Trophoblast cell (in vitro differentiated cells and primary cell): Measurements from ENCODE around the gene TREML2.

Experiments used
- DNase-seq, 2 donors: peaks; one replicate each; pipeline ENCODE4 v3.0.0-alpha.2; 2016
- H2AFZ ChIP-seq: 2 replicates; pipeline ENCODE4 v1.6.1; 2013; ENCODE audit warnings: low read length, moderate library complexity, mild to moderate bottlenecking; ENCODE audit not compliant: insufficient read depth, poor library complexity
- H2AK5ac ChIP-seq: 2 replicates; pipeline ENCODE4 v1.6.1; 2013; ENCODE audit warnings: mild to moderate bottlenecking, low read length
- H2BK120ac ChIP-seq: 2 replicates; pipeline ENCODE4 v1.6.1; 2013; ENCODE audit warnings: low read length, mild to moderate bottlenecking, moderate library complexity; ENCODE audit not compliant: insufficient read depth, poor library complexity
- H2BK12ac ChIP-seq: 2 replicates; pipeline ENCODE4 v1.6.1; 2013; ENCODE audit warnings: mild to moderate bottlenecking, low read length, moderate library complexity
- H2BK5ac ChIP-seq: 2 replicates; pipeline ENCODE4 v1.6.1; 2013; ENCODE audit warnings: low read length, low read depth, moderate library complexity, mild to moderate bottlenecking; ENCODE audit not compliant: poor library complexity
- H3K14ac ChIP-seq: 2 replicates; pipeline ENCODE4 v1.6.1; 2013; ENCODE audit warnings: mild to moderate bottlenecking, low read length
- H3K18ac ChIP-seq: 2 replicates; pipeline ENCODE4 v1.6.1; 2013; ENCODE audit warnings: mild to moderate bottlenecking, low read length
- H3K23ac ChIP-seq: 2 replicates; pipeline ENCODE4 v1.6.1; 2013; ENCODE audit warnings: low read length
- H3K27ac ChIP-seq: 2 replicates; pipeline ENCODE4 v1.5.1; 2013; ENCODE audit warnings: low read depth, mild to moderate bottlenecking, inconsistent platforms, low read length, moderate library complexity
- H3K27me3 ChIP-seq: 2 replicates; pipeline ENCODE4 v1.6.1; 2013; ENCODE audit warnings: inconsistent platforms, mild to moderate bottlenecking, low read length, moderate library complexity; ENCODE audit not compliant: insufficient read depth
- H3K36me3 ChIP-seq, 2 experiments: 1 replicate in 1 of 2; 2 replicates in 1 of 2; pipeline ENCODE4 v1.6.1; 2013; ENCODE audit warnings: low read length in 2 of 2, mild to moderate bottlenecking in 2 of 2, moderate library complexity in 1 of 2; ENCODE audit not compliant: insufficient read depth in 2 of 2, control insufficient read depth in 1 of 2
- H3K4ac ChIP-seq: 2 replicates; pipeline ENCODE4 v1.6.1; 2013; ENCODE audit warnings: low read depth, mild to moderate bottlenecking, low read length, moderate library complexity
- H3K4me1 ChIP-seq, 2 experiments: 1 replicate in 1 of 2; 2 replicates in 1 of 2; pipeline ENCODE4 v1.6.1; 2013; ENCODE audit warnings: low read length in 2 of 2, mild to moderate bottlenecking in 2 of 2, moderate library complexity in 1 of 2; ENCODE audit not compliant: insufficient read depth in 2 of 2, control insufficient read depth in 1 of 2
- H3K4me2 ChIP-seq: 2 replicates; pipeline ENCODE4 v1.6.1; 2013; ENCODE audit warnings: inconsistent platforms, mild to moderate bottlenecking, low read length, moderate library complexity
- H3K4me3 ChIP-seq: 2 replicates; pipeline ENCODE4 v1.5.1; 2013; ENCODE audit warnings: mild to moderate bottlenecking, low read depth, low read length, inconsistent platforms
- H3K79me1 ChIP-seq: one replicate; pipeline ENCODE4 v1.6.1; 2013; ENCODE audit warnings: low read length
- H3K79me2 ChIP-seq: 2 replicates; pipeline ENCODE4 v1.6.1; 2013; ENCODE audit warnings: low read length, mild to moderate bottlenecking; ENCODE audit not compliant: control insufficient read depth, insufficient read depth, poor library complexity
- H3K9ac ChIP-seq: 2 replicates; pipeline ENCODE4 v1.6.1; 2013; ENCODE audit warnings: mild to moderate bottlenecking, low read length
- H3K9me3 ChIP-seq: 2 replicates; pipeline ENCODE4 v1.6.1; 2013; ENCODE audit warnings: low read depth, mild to moderate bottlenecking, control low read depth, inconsistent platforms, low read length; ENCODE audit not compliant: insufficient read depth
- H4K12ac ChIP-seq: 2 replicates; pipeline ENCODE4 v1.6.1; 2013; ENCODE audit warnings: low read depth, mild to moderate bottlenecking, low read length, moderate library complexity
- H4K8ac ChIP-seq: 2 replicates; pipeline ENCODE4 v1.6.1; 2013; ENCODE audit warnings: low read depth, mild to moderate bottlenecking, low read length, moderate library complexity
- H4K91ac ChIP-seq: one replicate; pipeline ENCODE4 v1.6.1; 2013; ENCODE audit warnings: low read depth, mild to moderate bottlenecking, low read length, moderate library complexity
- WGBS: extraction: QIAGEN DNeasy Blood & Tissue Kit; methylation state at CpG from one replicate; pipeline ENCODE4 v1.1.7; 2013; ENCODE audit warnings: missing lambda C conversion rate; ENCODE audit not compliant: insufficient read length, insufficient coverage; ENCODE audit errors: extremely low coverage; 5-methylcytosine and 5-hydroxymethylcytosine counted together

The TREML2 gene

GRCh38 chr6:41156001-41156400 is 44.9 kb downstream of the TREML2 start:
- Histone ChIP-seq H3K79me2 (no peaks in the 10 kb centered on the region), H4K12ac (no peak overlapping the region), H3K23ac (no peak overlapping the region), H2BK12ac (no peak overlapping the region), H4K91ac (no peak overlapping the region), H2AK5ac (no peak overlapping the region), H2BK120ac (no peak overlapping the region), H3K27me3 (no peaks in the 10 kb centered on the region), H3K27ac (no peak overlapping the region), H3K9ac (no peak overlapping the region), H3K4me3 (no peak overlapping the region), H3K4me2 (no peak overlapping the region), H3K36me3 (no peaks in the 10 kb centered on the region), H3K18ac (no peak overlapping the region), H2BK5ac (no peak overlapping the region), H3K79me1 (no peaks in the 10 kb centered on the region), H3K14ac (no peak overlapping the region), H4K8ac (no peak overlapping the region), H3K4ac (no peak overlapping the region), H2AFZ (no peak overlapping the region), H3K9me3 (peaks cover 3% of the 10 kb centered on the region), H3K4me1 (peaks cover 2 to 13% of the 10 kb centered on the region in 2 experiments)
- WGBS, result no CpG with 5 or more reads among the region's 4 CpGs
- peak in 1 of 2 donors; percentile 2 for DNase-seq

GRCh38 chr6:41155132-41155805 is 45.7 kb downstream of the TREML2 start:
- Histone ChIP-seq H2BK120ac (no peak overlapping the region), H3K79me1 (no peaks in the 10 kb centered on the region), H3K4me3 (no peak overlapping the region), H3K9ac (no peak overlapping the region), H3K4ac (no peak overlapping the region), H4K8ac (no peak overlapping the region), H2BK5ac (no peak overlapping the region), H3K79me2 (no peaks in the 10 kb centered on the region), H3K27me3 (no peaks in the 10 kb centered on the region), H4K12ac (no peak overlapping the region), H3K23ac (no peak overlapping the region), H4K91ac (no peak overlapping the region), H2AFZ (no peak overlapping the region), H3K4me2 (no peak overlapping the region), H2AK5ac (no peak overlapping the region), H2BK12ac (no peak overlapping the region), H3K4me1 (peaks cover 2 to 13% of the 10 kb centered on the region in 2 experiments), H3K36me3 (no peaks in the 10 kb centered on the region), H3K18ac (no peak overlapping the region), H3K9me3 (peaks cover 3% of the 10 kb centered on the region), H3K14ac (no peak overlapping the region), H3K27ac (no peak overlapping the region)
- WGBS, result no CpG with 5 or more reads among the region's 7 CpGs
- peak; percentile 58 to 85 for DNase-seq

- Histone ChIP-seq H3K27me3 (no peaks in the 10 kb centered on the region), H3K23ac (no peak within 1 kb of the TSS), H3K36me3 (no peaks in the 10 kb centered on the region), H4K91ac (no peak within 1 kb of the TSS), H3K18ac (no peak within 1 kb of the TSS), H3K9ac (no peak within 1 kb of the TSS), H2BK12ac (no peak within 1 kb of the TSS), H3K4me3 (no peak within 1 kb of the TSS), H3K27ac (no peak within 1 kb of the TSS), H3K14ac (no peak within 1 kb of the TSS), H3K9me3 (peaks cover 3% of the 10 kb centered on the region), H2BK120ac (no peak within 1 kb of the TSS), H4K12ac (no peak within 1 kb of the TSS), H4K8ac (no peak within 1 kb of the TSS), H3K79me1 (no peaks in the 10 kb centered on the region), H2AFZ (no peak within 1 kb of the TSS), H3K4me1 (peaks cover 2 to 13% of the 10 kb centered on the region in 2 experiments), H3K4ac (no peak within 1 kb of the TSS), H3K79me2 (no peaks in the 10 kb centered on the region), H2AK5ac (no peak within 1 kb of the TSS), H2BK5ac (no peak within 1 kb of the TSS), H3K4me2 (no peak within 1 kb of the TSS)
- WGBS, result no CpG with 5 or more reads among the region's 5 CpGs
- no peak for DNase-seq
Observed at GRCh38 chr6:41153992-41154625, 46.8 kb downstream of the TREML2 start, which contains the start of gene TREML1. TREML1 (minus strand) TSS chr6:41154347; CDS start chr6:41154288, 59 bp downstream.

- no CpG with 5 or more reads among the region's 4 CpGs for WGBS
- DNase-seq, result no peak
- Histone ChIP-seq H3K36me3 (no peaks in the 10 kb centered on the region), H2AFZ (no peak overlapping the region), H4K8ac (no peak overlapping the region), H3K23ac (no peak overlapping the region), H3K9ac (no peak overlapping the region), H3K27me3 (no peaks in the 10 kb centered on the region), H2BK120ac (no peak overlapping the region), H3K14ac (no peak overlapping the region), H3K79me2 (no peaks in the 10 kb centered on the region), H3K4me1 (peaks cover 2 to 13% of the 10 kb centered on the region in 2 experiments), H3K9me3 (no peaks in the 10 kb centered on the region), H3K4ac (no peak overlapping the region), H2BK5ac (no peak overlapping the region), H3K27ac (no peak overlapping the region), H2AK5ac (no peak overlapping the region), H3K4me2 (no peak overlapping the region), H3K79me1 (no peaks in the 10 kb centered on the region), H3K18ac (no peak overlapping the region), H3K4me3 (no peak overlapping the region), H4K12ac (no peak overlapping the region), H4K91ac (no peak overlapping the region), H2BK12ac (no peak overlapping the region)
Observed at GRCh38 chr6:41153451-41153850, 47.5 kb downstream of the TREML2 start.
